Stomach (tissue), 9 donors: Measurements from ENCODE around the gene PKDCC. TPM values are rescaled to one million over a fixed set of nuclear protein-coding genes. Genes with fewer than 3 reads are reported as not detected.
"Not testable (repeated sequence)": the region's sequence is repeated elsewhere in the genome, so short reads cannot be mapped to it uniquely, and the experiment has no call there.

Source experiments
- DNase-seq, 2 donors: peaks; one replicate each; pipeline versions ENCODE4 v3.0.0 to v3.0.0-alpha.2; 2013 to 2019
- H3K27ac ChIP-seq, 5 donors: fragments of 200-600 bp in 4 of 5; sonication (generic) in 4 of 5; one replicate each; pipeline ENCODE4 v1.5.1; 2013 to 2019; ENCODE audit warnings: mild to moderate bottlenecking in 1 of 5, moderate library complexity in 1 of 5
- H3K27me3 ChIP-seq, 3 donors: fragments of 200-600 bp; sonication (generic); one replicate each; pipeline ENCODE4 v1.5.1; 2017 to 2019; ENCODE audit warnings: mixed run types in 1 of 3
- H3K36me3 ChIP-seq, 4 donors: fragments of 200-600 bp; sonication (generic); 1 replicate in 3 of 4; 2 replicates in 1 of 4; pipeline ENCODE4 v1.5.1; 2016 to 2019
- H3K4me1 ChIP-seq, 4 donors: fragments of 200-600 bp; sonication (generic); one replicate each; pipeline ENCODE4 v1.5.1; 2016 to 2019
- H3K4me3 ChIP-seq, 4 donors: fragments of 200-600 bp; sonication (generic) in 3 of 4; one replicate each; pipeline ENCODE4 v1.5.1; 2016 to 2019; ENCODE audit warnings: mild to moderate bottlenecking in 1 of 4
- H3K9me3 ChIP-seq, 4 donors: fragments of 200-600 bp; sonication (generic); one replicate each; pipeline ENCODE4 v1.5.1; 2016 to 2019
- CTCF ChIP-seq, 7 experiments: fragments of 450-650 bp in 4 of 7; fragments of 200-600 bp in 3 of 7; sonication (generic) in 3 of 7; IDR thresholded peaks; one replicate each; pipeline ENCODE4 v1.5.1; 2016 to 2019; ENCODE audit warnings: antibody characterized with exemption in 7 of 7, control low read depth in 2 of 7, mild to moderate bottlenecking in 1 of 7
- EP300 ChIP-seq: sonication (generic); formaldehyde crosslinking; IDR thresholded peaks from one replicate; pipeline ENCODE4 v1.6.1; 2017; ENCODE audit warnings: antibody characterized with exemption
- POLR2A ChIP-seq, 4 donors: fragments of 450-650 bp; IDR thresholded peaks; one replicate each; pipeline ENCODE4 v1.6.1; 2016; ENCODE audit warnings: antibody characterized with exemption in 4 of 4, control low read depth in 2 of 4, mild to moderate bottlenecking in 1 of 4, moderate library complexity in 1 of 4
- POLR2AphosphoS5 ChIP-seq, 3 donors: sonication (generic); formaldehyde crosslinking; IDR thresholded peaks; one replicate each; pipeline ENCODE4 v1.6.1; 2016; ENCODE audit warnings: antibody characterized with exemption in 3 of 3
- WGBS, 5 donors: extraction: QIAGEN DNeasy Blood & Tissue Kit in 3 of 5; methylation state at CpG; one replicate each; pipeline versions ENCODE4 v1.1.5 to v1.1.7; 2013 to 2018; 5-methylcytosine and 5-hydroxymethylcytosine counted together
- intact Hi-C: fragments of 100-400 bp; cut with DNase I; formaldehyde crosslinking; loops from one replicate; pipeline ENCODE4 v1.15.1; 2023; ENCODE audit warnings: low total_unique reads
- polyA plus RNA-seq, 3 donors: library from polyadenylated mRNA; stranded (reverse); fragments of 200-250 nt; gene quantifications; one replicate each; pipeline ENCODE4 v1.2.3, GENCODE V29; 2013
- total RNA-seq, 5 donors: library from RNA; depleted of rRNA; stranded (reverse); fragments of >200 nt; gene quantifications; one replicate each; pipeline versions ENCODE4 v1.1.0 to v1.2.3, GENCODE V29; 2014 to 2016
- donor health status: healthy with polysubstance abuse.
- donor health status: Bipolar disorder and iron deficiency.
- donor health status: healthy.

PKDCC gene
- total and polyA plus RNA-seq, 8 donors: 15.4 to 176 (median 50.9) TPM

- WGBS, 5 donors: 69 to 84% (median 80%) methylated on average over 4 of the region's 4 CpGs
- no peak for DNase-seq
- Histone ChIP-seq H3K4me1 (peaks cover 0 to 6% (median 0%) of the 10 kb centered on the region in 4 donors), H3K9me3 (no peaks in the 10 kb centered on the region), H3K4me3 (no peak overlapping the region), H3K36me3 (no peaks in the 10 kb centered on the region), H3K27me3 (no peaks in the 10 kb centered on the region), H3K27ac (no peak overlapping the region)
- TF ChIP-seq EP300 (no peak), CTCF (IDR thresholded peaks at IDR 0.05) (no peak), POLR2AphosphoS5 (IDR thresholded peaks at IDR 0.05) (no peak), POLR2A (IDR thresholded peaks at IDR 0.05) (no peak)
- intact Hi-C loops: no loop called here
These were observed 16.3 kb upstream of the PKDCC start for GRCh38 chr2:42031281-42032223.

GRCh38 chr2:42032224-42032620 is 15.6 kb upstream of the PKDCC start:
- Histone ChIP-seq H3K4me1 (peaks cover 0 to 9% (median 0%) of the 10 kb centered on the region in 4 donors), H3K9me3 (no peaks in the 10 kb centered on the region), H3K4me3 (no peak overlapping the region), H3K27ac (no peak overlapping the region), H3K27me3 (no peaks in the 10 kb centered on the region), H3K36me3 (no peaks in the 10 kb centered on the region)
- intact Hi-C loops: no loop called here
- no peak for DNase-seq
- WGBS, 5 donors: 75 to 84% (median 81%) methylated on average over 6 of the region's 6 CpGs
- TF ChIP-seq POLR2A (IDR thresholded peaks at IDR 0.05) (no peak), CTCF (IDR thresholded peaks at IDR 0.05) (no peak), POLR2AphosphoS5 (IDR thresholded peaks at IDR 0.05) (no peak), EP300 (no peak)

GRCh38 chr2:42032745-42033144 is 15.1 kb upstream of the PKDCC start:
- Histone ChIP-seq H3K27ac (no peak overlapping the region), H3K36me3 (no peaks in the 10 kb centered on the region), H3K9me3 (no peaks in the 10 kb centered on the region), H3K27me3 (no peaks in the 10 kb centered on the region), H3K4me1 (peaks cover 0 to 9% (median 0%) of the 10 kb centered on the region in 4 donors), H3K4me3 (no peak overlapping the region)
- 71 to 84% (median 76%) methylated on average over 11 of the region's 11 CpGs for WGBS, 5 donors
- no peak for DNase-seq
- intact Hi-C loops: no loop called here
- TF ChIP-seq POLR2AphosphoS5 (IDR thresholded peaks at IDR 0.05): no peak
- TF ChIP-seq POLR2A (IDR thresholded peaks at IDR 0.05): no peak
- TF ChIP-seq EP300: no peak
- no peak for TF ChIP-seq CTCF (IDR thresholded peaks at IDR 0.05)

GRCh38 chr2:42034096-42034495 is 13.7 kb upstream of the PKDCC start:
- H3K27ac ChIP-seq, intact Hi-C loops, H3K9me3 ChIP-seq, H3K36me3 ChIP-seq, H3K4me1 ChIP-seq, DNase-seq, H3K27me3 ChIP-seq, H3K4me3 ChIP-seq: not testable (repeated sequence)
- WGBS, 5 donors: 71 to 77% (median 75%) methylated on average over 6 of the region's 6 CpGs

- intact Hi-C loops: no loop called here
- Histone ChIP-seq H3K27me3 (no peaks in the 10 kb centered on the region), H3K9me3 (no peaks in the 10 kb centered on the region), H3K36me3 (no peaks in the 10 kb centered on the region), H3K27ac (no peak overlapping the region), H3K4me1 (peaks cover 0 to 9% (median 0%) of the 10 kb centered on the region in 4 donors), H3K4me3 (no peak overlapping the region)
- TF ChIP-seq CTCF (IDR thresholded peaks at IDR 0.05) (no peak), POLR2A (IDR thresholded peaks at IDR 0.05) (no peak), POLR2AphosphoS5 (IDR thresholded peaks at IDR 0.05) (no peak)
- WGBS, 5 donors: 73 to 90% (median 83%) methylated on average over 4 to 5 of the region's 5 CpGs
- DNase-seq: peak in 1 of 2 donors; percentile 70
These were observed 12.6 kb upstream of the PKDCC start for GRCh38 chr2:42035241-42035640.
